ENCODE data around the gene TRHDE. TPM values are rescaled to one million over a fixed set of nuclear protein-coding genes. Genes with fewer than 3 reads are reported as not detected.

Gene TRHDE
- total RNA-seq, 1 donor from 2014 or later: 0.87 TPM

- no peaks in the 10 kb centered on the region for H3K36me3 Mint-ChIP-seq (ENCODE audit: low read depth)
- H3K4me3 Mint-ChIP-seq (ENCODE audit: unreplicated experiment): peak overlapping the region; percentile 64
- peak; percentile 57 for DNase-seq (ENCODE audit: low spot score)
- no peak for TF ChIP-seq CTCF (IDR thresholded peaks at IDR 0.05)
- H3K9me3 Mint-ChIP-seq (ENCODE audit: low read depth): no peaks in the 10 kb centered on the region
- H3K27ac Mint-ChIP-seq (ENCODE audit: unreplicated experiment): no peak overlapping the region
- H3K4me1 Mint-ChIP-seq (ENCODE audit: low read depth): peaks cover 16% of the 10 kb centered on the region
- H3K27me3 Mint-ChIP-seq (ENCODE audit: low read depth): peaks cover 48% of the 10 kb centered on the region
These were observed 1.3 kb downstream of the TRHDE start for GRCh38 chr12:72273499-72273837.

GRCh38 chr12:72273851-72274351 is 1.7 kb downstream of the TRHDE start:
- Mint-ChIP-seq H3K9me3 (ENCODE audit: low read depth) (no peaks in the 10 kb centered on the region), H3K36me3 (ENCODE audit: low read depth) (no peaks in the 10 kb centered on the region), H3K27me3 (ENCODE audit: low read depth) (peaks cover 51% of the 10 kb centered on the region), H3K4me1 (ENCODE audit: low read depth) (peaks cover 16% of the 10 kb centered on the region), H3K27ac (ENCODE audit: unreplicated experiment) (no peak overlapping the region), H3K4me3 (ENCODE audit: unreplicated experiment) (peak overlapping the region; percentile 23)
- TF ChIP-seq CTCF (IDR thresholded peaks at IDR 0.05): no peak
- DNase-seq (ENCODE audit: low spot score): peak; percentile 60

GRCh38 chr12:72274931-72275330 is 2.8 kb downstream of the TRHDE start:
- H3K27me3 Mint-ChIP-seq (ENCODE audit: low read depth): peaks cover 55% of the 10 kb centered on the region
- H3K36me3 Mint-ChIP-seq (ENCODE audit: low read depth): no peaks in the 10 kb centered on the region
- no peaks in the 10 kb centered on the region for H3K9me3 Mint-ChIP-seq (ENCODE audit: low read depth)
- peaks cover 16% of the 10 kb centered on the region for H3K4me1 Mint-ChIP-seq (ENCODE audit: low read depth)
- no peak overlapping the region for H3K4me3 Mint-ChIP-seq (ENCODE audit: unreplicated experiment)
- H3K27ac Mint-ChIP-seq (ENCODE audit: unreplicated experiment): no peak overlapping the region
- no peak for TF ChIP-seq CTCF (IDR thresholded peaks at IDR 0.05)
- DNase-seq (ENCODE audit: low spot score): no peak

- no peak for DNase-seq (ENCODE audit: low spot score)
- no peak for TF ChIP-seq CTCF (IDR thresholded peaks at IDR 0.05)
- no peak overlapping the region for H3K27ac Mint-ChIP-seq (ENCODE audit: unreplicated experiment)
- H3K9me3 Mint-ChIP-seq (ENCODE audit: low read depth): no peaks in the 10 kb centered on the region
- peaks cover 55% of the 10 kb centered on the region for H3K27me3 Mint-ChIP-seq (ENCODE audit: low read depth)
- H3K36me3 Mint-ChIP-seq (ENCODE audit: low read depth): no peaks in the 10 kb centered on the region
- no peak overlapping the region for H3K4me3 Mint-ChIP-seq (ENCODE audit: unreplicated experiment)
- peaks cover 16% of the 10 kb centered on the region for H3K4me1 Mint-ChIP-seq (ENCODE audit: low read depth)
These were observed 3.4 kb downstream of the TRHDE start for GRCh38 chr12:72275526-72275925.

GRCh38 chr12:72276181-72276805 is 4.1 kb downstream of the TRHDE start:
- no peaks in the 10 kb centered on the region for H3K36me3 Mint-ChIP-seq (ENCODE audit: low read depth)
- H3K9me3 Mint-ChIP-seq (ENCODE audit: low read depth): no peaks in the 10 kb centered on the region
- H3K27ac Mint-ChIP-seq (ENCODE audit: unreplicated experiment): no peak overlapping the region
- H3K4me3 Mint-ChIP-seq (ENCODE audit: unreplicated experiment): no peak overlapping the region
- no peak for TF ChIP-seq CTCF (IDR thresholded peaks at IDR 0.05)
- H3K4me1 Mint-ChIP-seq (ENCODE audit: low read depth): peaks cover 11% of the 10 kb centered on the region
- H3K27me3 Mint-ChIP-seq (ENCODE audit: low read depth): peaks cover 53% of the 10 kb centered on the region
- no peak for DNase-seq (ENCODE audit: low spot score)

Measured in chondrocyte (in vitro differentiated cells).